Globus pallidus (tissue), 1 donor: Measurements from ENCODE around the gene IMP3.

Source experiments
- DNase-seq: peaks from one replicate; pipeline ENCODE4 v3.0.0-alpha.2; 2015; ENCODE audit warnings: low spot score

The IMP3 gene

GRCh38 chr15:75672646-75673425, 32.8 kb upstream of the IMP3 start:
- no peak for DNase-seq

GRCh38 chr15:75671730-75672602, 31.9 kb upstream of the IMP3 start:
- no peak for DNase-seq

- no peak for DNase-seq
These were observed 29.8 kb upstream of the IMP3 start for GRCh38 chr15:75669879-75670212.

- no peak for DNase-seq
These were observed 29.3 kb upstream of the IMP3 start for GRCh38 chr15:75669191-75669878.

- DNase-seq: no peak
These were observed 26.9 kb upstream of the IMP3 start for GRCh38 chr15:75666823-75667501.

- DNase-seq: no peak
These were observed 24.0 kb upstream of the IMP3 start for GRCh38 chr15:75663931-75664421.

- no peak for DNase-seq
These were observed 22.9 kb upstream of the IMP3 start for GRCh38 chr15:75662823-75663519.

- no peak for DNase-seq
These were observed 21.7 kb upstream of the IMP3 start for GRCh38 chr15:75661756-75662140.

- no peak for DNase-seq
These were observed 21.2 kb upstream of the IMP3 start for GRCh38 chr15:75661100-75661755.

GRCh38 chr15:75659928-75660645, 20.1 kb upstream of the IMP3 start:
- no peak for DNase-seq

GRCh38 chr15:75659141-75659771, 19.2 kb upstream of the IMP3 start:
- DNase-seq: no peak

- no peak for DNase-seq
These were observed 16.8 kb upstream of the IMP3 start for GRCh38 chr15:75656813-75657212.

- no peak for DNase-seq
These were observed 16.3 kb upstream of the IMP3 start for GRCh38 chr15:75656331-75656730.

- no peak for DNase-seq
These were observed 15.9 kb upstream of the IMP3 start for GRCh38 chr15:75655931-75656330.

- no peak for DNase-seq
These were observed 14.3 kb upstream of the IMP3 start for GRCh38 chr15:75654201-75654907.

GRCh38 chr15:75653347-75653913, 13.4 kb upstream of the IMP3 start:
- DNase-seq: no peak

GRCh38 chr15:75651810-75652543, 12.0 kb upstream of the IMP3 start:
- no peak for DNase-seq
